ENCODE results near the gene AGPAT2. TPM values are rescaled to one million over a fixed set of nuclear protein-coding genes. Genes with fewer than 3 reads are reported as not detected.

Gene AGPAT2
- total RNA-seq, 2 donors from 2014 or later: 197 to 372 TPM

- DNase-seq: no peak
- intact Hi-C loops (cut with DNase I): no loop called here
- Histone ChIP-seq H3K36me3 (no peaks in the 10 kb centered on the region), H3K4me3 (no peak overlapping the region), H3K9me3 (no peaks in the 10 kb centered on the region), H3K9ac (ENCODE audit: low read depth in 2 of 2, low read length in 2 of 2) (no peak overlapping the region), H3K27ac (no peak overlapping the region), H3K27me3 (no peaks in the 10 kb centered on the region), H3K4me1 (peaks cover 10% of the 10 kb centered on the region)
- no peak for TF ChIP-seq CTCF (IDR thresholded peaks at IDR 0.05)
These were observed 42.7 kb upstream of the AGPAT2 start for GRCh38 chr9:136729926-136730325.

GRCh38 chr9:136729144-136729543, 41.9 kb upstream of the AGPAT2 start:
- H3K9ac ChIP-seq (ENCODE audit: low read depth in 2 of 2, low read length in 2 of 2): peak overlapping the region; percentile 89 to 94
- H3K4me3 ChIP-seq: peak overlapping the region; percentile 90
- intact Hi-C loops (cut with DNase I): no loop called here
- H3K36me3 ChIP-seq: no peaks in the 10 kb centered on the region
- no peak overlapping the region for H3K27ac ChIP-seq
- no peak for DNase-seq
- H3K9me3 ChIP-seq: no peaks in the 10 kb centered on the region
- H3K27me3 ChIP-seq: no peaks in the 10 kb centered on the region
- TF ChIP-seq CTCF (IDR thresholded peaks at IDR 0.05): no peak
- H3K4me1 ChIP-seq: peaks cover 10% of the 10 kb centered on the region

GRCh38 chr9:136728548-136729123, 41.4 kb upstream of the AGPAT2 start:
- Histone ChIP-seq H3K4me1 (peaks cover 10% of the 10 kb centered on the region), H3K27me3 (no peaks in the 10 kb centered on the region), H3K9ac (ENCODE audit: low read depth in 2 of 2, low read length in 2 of 2) (peak overlapping the region; percentile 89 to 94), H3K4me3 (peak overlapping the region; percentile 90), H3K9me3 (no peaks in the 10 kb centered on the region), H3K36me3 (peaks cover 5% of the 10 kb centered on the region), H3K27ac (peak overlapping the region; percentile 46)
- intact Hi-C loops (cut with DNase I): no loop called here
- no peak for TF ChIP-seq CTCF (IDR thresholded peaks at IDR 0.05)
- DNase-seq: no peak

GRCh38 chr9:136728080-136728547, 40.9 kb upstream of the AGPAT2 start:
- Histone ChIP-seq H3K27ac (peak overlapping the region; percentile 46), H3K9ac (ENCODE audit: low read depth in 2 of 2, low read length in 2 of 2) (peak overlapping the region; percentile 89 to 94), H3K4me3 (peak overlapping the region; percentile 90), H3K27me3 (no peaks in the 10 kb centered on the region), H3K4me1 (peaks cover 10% of the 10 kb centered on the region), H3K36me3 (peaks cover 6% of the 10 kb centered on the region), H3K9me3 (no peaks in the 10 kb centered on the region)
- intact Hi-C loops (cut with DNase I): no loop called here
- TF ChIP-seq CTCF (IDR thresholded peaks at IDR 0.05): peak; percentile 90
- DNase-seq: peak; percentile 90

GRCh38 chr9:136726631-136727191, 39.5 kb upstream of the AGPAT2 start:
- H3K4me1 ChIP-seq: peaks cover 10% of the 10 kb centered on the region
- intact Hi-C loops (cut with DNase I): no loop called here

More at GRCh38 chr9:136726631-136727191, 39.5 kb upstream of the AGPAT2 start:
- no peak for DNase-seq
- Histone ChIP-seq H3K36me3 (peaks cover 6% of the 10 kb centered on the region), H3K27ac (no peak overlapping the region), H3K9me3 (no peaks in the 10 kb centered on the region), H3K4me3 (peak overlapping the region; percentile 90), H3K9ac (ENCODE audit: low read depth in 2 of 2, low read length in 2 of 2) (peak overlapping the region; percentile 36 to 89), H3K27me3 (no peaks in the 10 kb centered on the region)
- TF ChIP-seq CTCF (IDR thresholded peaks at IDR 0.05): peak; percentile 48

Data from colonic mucosa (tissue), 4 donors.